ENCODE results near the gene TMEM273.

The TMEM273 gene

DNA sequence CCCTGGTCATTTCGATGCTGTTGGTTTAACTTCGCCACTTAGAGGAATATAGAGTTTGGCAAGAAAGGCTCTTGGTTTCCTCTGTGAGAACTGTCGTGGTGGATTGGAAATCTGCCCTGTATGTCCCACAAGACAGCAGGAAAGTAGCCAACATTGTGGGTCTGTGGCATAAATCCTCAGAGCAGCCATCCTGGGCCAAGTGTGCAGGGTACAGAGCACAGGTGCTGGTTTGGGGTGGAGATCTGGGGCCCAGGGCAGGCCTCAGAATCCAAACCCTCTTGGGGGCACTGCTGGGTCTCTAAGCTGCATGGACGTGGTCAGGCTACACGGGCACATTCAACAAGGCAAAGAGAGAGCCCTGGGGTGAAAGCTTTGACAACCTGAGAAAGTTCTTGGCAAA is 39.2 kb upstream of the TMEM273 start:
- no peak overlapping the region for H3K4me3 ChIP-seq (ENCODE audit: low read depth, low read length)
- no peak for DNase-seq (ENCODE audit: low read depth)
- TF ChIP-seq, protein P1, sequence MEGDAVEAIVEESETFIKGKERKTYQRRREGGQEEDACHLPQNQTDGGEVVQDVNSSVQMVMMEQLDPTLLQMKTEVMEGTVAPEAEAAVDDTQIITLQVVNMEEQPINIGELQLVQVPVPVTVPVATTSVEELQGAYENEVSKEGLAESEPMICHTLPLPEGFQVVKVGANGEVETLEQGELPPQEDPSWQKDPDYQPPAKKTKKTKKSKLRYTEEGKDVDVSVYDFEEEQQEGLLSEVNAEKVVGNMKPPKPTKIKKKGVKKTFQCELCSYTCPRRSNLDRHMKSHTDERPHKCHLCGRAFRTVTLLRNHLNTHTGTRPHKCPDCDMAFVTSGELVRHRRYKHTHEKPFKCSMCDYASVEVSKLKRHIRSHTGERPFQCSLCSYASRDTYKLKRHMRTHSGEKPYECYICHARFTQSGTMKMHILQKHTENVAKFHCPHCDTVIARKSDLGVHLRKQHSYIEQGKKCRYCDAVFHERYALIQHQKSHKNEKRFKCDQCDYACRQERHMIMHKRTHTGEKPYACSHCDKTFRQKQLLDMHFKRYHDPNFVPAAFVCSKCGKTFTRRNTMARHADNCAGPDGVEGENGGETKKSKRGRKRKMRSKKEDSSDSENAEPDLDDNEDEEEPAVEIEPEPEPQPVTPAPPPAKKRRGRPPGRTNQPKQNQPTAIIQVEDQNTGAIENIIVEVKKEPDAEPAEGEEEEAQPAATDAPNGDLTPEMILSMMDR (IDR thresholded peaks at IDR 0.05; ENCODE audit: insufficient read depth, low read depth, low read length, missing control alignments) = no peak

DNA sequence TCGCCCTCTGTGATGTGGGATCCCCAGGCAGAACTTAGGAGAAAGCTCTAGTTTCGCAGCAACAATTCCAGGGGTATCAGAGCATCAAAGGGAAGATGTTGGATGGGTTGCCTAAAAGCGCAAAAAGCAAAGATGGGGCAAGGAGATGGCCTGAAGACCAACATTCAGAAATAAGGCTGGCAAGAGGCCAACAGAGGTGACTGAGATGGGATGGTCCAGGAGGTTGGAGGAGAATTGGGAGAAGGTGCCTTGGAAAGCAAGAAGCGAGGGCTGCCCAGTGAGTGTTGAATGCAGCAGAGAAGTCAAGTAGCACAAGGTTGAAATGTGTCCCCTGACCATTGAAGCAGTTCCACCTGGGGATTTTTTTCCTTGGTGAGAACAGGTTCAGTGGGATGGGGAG is 38.4 kb upstream of the TMEM273 start:
- TF ChIP-seq, protein P1 (IDR thresholded peaks at IDR 0.05; ENCODE audit: insufficient read depth, low read depth, low read length, missing control alignments) = no peak
- H3K4me3 ChIP-seq (ENCODE audit: low read depth, low read length) = no peak overlapping the region
- no peak for DNase-seq (ENCODE audit: low read depth)

DNA sequence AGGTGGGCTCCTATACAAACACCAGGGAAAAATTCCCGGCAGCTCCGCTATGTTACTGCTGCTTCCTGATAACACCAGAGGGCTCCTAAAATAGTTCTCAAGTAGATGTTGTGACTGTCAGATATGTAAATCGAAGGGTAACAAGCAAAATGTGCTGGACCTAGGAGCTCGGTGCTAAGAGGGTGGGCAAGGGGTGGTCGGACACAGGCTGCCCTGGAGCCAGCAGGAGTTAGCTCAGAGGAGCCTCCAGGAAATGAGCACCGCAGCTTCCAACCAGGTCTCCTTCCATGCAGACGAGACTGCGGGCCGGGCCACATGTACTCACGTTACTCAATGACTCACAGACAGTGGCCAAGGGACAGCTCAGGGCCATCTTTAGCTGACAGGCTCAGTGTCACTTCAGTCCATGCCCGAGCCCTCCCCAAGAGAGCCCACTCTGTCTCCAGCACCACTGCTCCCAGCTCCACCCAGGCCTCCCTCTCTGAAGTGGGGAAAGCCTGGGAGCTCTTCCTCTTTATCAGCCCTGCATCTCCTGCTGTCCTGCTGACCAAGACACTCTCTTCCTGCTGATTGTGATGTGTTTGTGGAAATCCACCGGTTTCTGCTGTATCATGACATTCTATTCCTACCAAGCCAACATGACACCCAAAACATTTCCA is 37.2 kb upstream of the TMEM273 start:
- no peak for DNase-seq (ENCODE audit: low read depth)
- no peak overlapping the region for H3K4me3 ChIP-seq (ENCODE audit: low read depth, low read length)
- TF ChIP-seq, protein P1 (IDR thresholded peaks at IDR 0.05; ENCODE audit: insufficient read depth, low read depth, low read length, missing control alignments) = no peak

DNA sequence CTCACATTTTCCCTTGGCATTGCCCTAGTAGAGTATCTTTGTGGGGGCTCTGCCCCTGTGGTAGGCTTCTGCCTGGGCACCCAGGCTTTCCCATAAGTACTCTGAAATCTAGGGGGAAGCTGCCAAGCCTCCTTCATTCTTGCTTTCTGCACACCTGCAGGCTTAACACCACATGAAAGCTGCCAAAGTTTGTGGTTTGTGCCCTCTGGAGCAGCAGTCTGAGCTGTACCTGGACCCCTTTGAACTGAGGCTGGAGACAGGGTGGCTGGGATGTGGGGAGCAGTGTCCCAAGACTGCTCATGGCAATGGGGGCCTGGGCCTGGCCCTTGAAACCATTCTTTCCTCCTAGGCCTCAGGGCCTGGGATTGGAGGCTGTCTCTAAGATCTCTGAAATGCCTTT is 35.0 kb upstream of the TMEM273 start:
- no peak for DNase-seq (ENCODE audit: low read depth)
- TF ChIP-seq, protein P1 (IDR thresholded peaks at IDR 0.05; ENCODE audit: insufficient read depth, low read depth, low read length, missing control alignments) = no peak

DNA sequence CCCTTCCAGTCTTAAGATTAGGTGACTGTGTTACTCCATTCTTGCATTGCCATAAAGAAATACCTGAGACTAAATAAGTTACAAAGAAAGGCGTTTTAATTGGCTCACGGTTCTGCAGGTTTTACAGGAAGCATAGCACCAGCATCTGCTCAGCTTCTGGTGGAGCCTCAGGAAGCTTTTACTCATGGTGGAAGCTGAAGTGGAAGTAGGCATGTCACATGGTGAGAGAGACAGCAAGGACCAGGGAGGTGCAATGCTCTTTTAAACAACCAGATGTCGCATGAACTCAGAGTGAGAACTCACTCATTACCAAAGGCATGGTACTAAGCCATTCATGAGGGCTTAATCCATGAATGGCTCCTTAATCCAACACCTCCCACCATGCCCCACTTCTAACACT is 34.0 kb upstream of the TMEM273 start:
- TF ChIP-seq, protein P1 (IDR thresholded peaks at IDR 0.05; ENCODE audit: insufficient read depth, low read depth, low read length, missing control alignments) = no peak
- H3K4me3 ChIP-seq (ENCODE audit: low read depth, low read length) = no peak overlapping the region
- no peak for DNase-seq (ENCODE audit: low read depth)

More for the DNA sequence above, 35.0 kb upstream of the TMEM273 start:
- H3K4me3 ChIP-seq (ENCODE audit: low read depth, low read length) = no peak overlapping the region

DNA sequence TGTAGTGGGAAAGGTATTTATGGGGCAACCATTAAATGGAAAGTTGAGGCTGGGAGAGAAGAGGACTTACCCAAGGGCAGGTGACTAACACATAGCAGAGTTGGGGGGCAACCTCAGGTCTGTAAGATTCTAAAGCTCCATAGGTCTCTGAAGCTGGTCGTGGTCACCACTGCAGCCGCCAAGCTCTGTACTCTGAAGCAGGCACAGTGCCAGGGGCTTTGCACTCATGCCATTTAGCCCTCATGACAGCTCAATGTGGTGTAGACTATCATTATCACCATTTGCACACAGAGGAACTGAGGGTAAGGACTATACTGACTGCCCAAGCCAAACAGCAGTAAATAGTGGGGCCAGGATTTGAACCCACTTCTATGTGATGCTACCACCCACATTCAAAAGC is 32.5 kb upstream of the TMEM273 start:
- TF ChIP-seq, protein P1 (IDR thresholded peaks at IDR 0.05; ENCODE audit: insufficient read depth, low read depth, low read length, missing control alignments) = no peak
- DNase-seq (ENCODE audit: low read depth) = no peak
- no peak overlapping the region for H3K4me3 ChIP-seq (ENCODE audit: low read depth, low read length)

DNA sequence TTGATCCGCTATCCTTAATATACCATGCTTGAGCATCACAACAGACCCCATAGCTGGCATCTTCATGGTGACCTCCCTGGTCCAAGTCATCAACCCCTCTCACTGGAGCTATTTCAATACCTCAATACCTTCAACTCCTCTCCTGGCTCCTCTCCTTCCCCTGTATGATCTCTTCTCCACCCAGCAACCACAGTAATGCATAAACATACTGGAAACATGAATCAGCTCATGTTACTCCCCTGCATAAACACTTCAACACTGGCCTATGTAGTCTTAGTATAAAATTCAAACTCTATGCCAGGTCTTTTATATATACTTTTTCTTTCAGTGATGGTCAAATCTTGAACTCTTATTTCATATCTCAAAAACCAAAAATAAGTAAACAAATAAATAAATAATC is 31.8 kb upstream of the TMEM273 start:
- DNase-seq (ENCODE audit: low read depth) = no peak
- no peak overlapping the region for H3K4me3 ChIP-seq (ENCODE audit: low read depth, low read length)
- TF ChIP-seq, protein P1 (IDR thresholded peaks at IDR 0.05; ENCODE audit: insufficient read depth, low read depth, low read length, missing control alignments) = no peak

Data from GM12865 (cell line).